Stimulated activated CD8-positive, alpha-beta memory T cell treated with anti-CD3 and anti-CD28 coated beads, Interleukin-15, amount 100 ng/mL, for 48 hours (primary cell): ENCODE measurements around the gene CFAP46.
A peak's percentile ranks its signal among the peaks of the same experiment; 100 is the strongest.
"Not testable (repeated sequence)": the region's sequence is repeated elsewhere in the genome, so short reads cannot be mapped to it uniquely, and the experiment has no call there.

ENCODE experiments used
- DNase-seq, 2 donors: peaks; one replicate each; pipeline ENCODE4 v3.0.0-alpha.2; 2020; ENCODE audit warnings: low read depth in 2 of 2

The CFAP46 gene

DNA sequence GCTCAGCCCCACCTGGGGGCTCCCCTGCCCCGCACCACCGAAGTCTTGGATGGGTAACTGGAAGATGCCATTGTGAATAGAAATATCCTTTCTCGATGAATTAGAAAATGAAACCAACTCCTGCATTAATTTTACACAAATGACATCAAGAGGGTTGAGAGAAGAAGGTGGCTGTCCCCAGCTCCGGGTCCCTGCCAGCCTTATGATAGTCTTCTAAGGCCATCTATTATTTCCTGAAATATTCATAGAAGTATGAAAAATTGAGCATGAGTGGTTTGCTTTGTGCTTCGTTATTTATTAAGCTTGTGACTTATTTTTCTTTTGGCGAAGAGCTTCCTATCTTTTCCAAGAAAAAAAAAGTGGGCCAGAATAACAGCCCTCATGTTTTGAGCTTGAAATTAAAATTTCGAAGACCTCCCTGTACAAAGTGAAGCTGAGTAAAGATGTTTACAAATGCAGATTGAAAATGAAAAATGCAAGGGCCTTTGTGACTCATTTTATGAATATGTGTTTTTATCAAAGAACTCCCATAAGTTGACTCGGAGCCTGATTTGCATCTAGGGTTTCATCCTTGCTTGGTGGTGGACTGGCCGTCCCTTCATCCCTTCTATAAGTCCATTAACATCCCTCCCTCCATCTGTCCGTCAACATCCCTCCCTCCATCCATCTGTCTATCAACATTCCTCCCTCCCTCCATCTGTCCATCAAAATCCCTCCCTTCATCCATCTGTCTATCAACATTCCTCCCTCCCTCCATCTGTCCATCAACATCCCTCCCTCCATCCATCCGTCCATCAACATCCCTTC, 20.5 kb upstream of the CFAP46 start:
- DNase-seq, result no peak

DNA sequence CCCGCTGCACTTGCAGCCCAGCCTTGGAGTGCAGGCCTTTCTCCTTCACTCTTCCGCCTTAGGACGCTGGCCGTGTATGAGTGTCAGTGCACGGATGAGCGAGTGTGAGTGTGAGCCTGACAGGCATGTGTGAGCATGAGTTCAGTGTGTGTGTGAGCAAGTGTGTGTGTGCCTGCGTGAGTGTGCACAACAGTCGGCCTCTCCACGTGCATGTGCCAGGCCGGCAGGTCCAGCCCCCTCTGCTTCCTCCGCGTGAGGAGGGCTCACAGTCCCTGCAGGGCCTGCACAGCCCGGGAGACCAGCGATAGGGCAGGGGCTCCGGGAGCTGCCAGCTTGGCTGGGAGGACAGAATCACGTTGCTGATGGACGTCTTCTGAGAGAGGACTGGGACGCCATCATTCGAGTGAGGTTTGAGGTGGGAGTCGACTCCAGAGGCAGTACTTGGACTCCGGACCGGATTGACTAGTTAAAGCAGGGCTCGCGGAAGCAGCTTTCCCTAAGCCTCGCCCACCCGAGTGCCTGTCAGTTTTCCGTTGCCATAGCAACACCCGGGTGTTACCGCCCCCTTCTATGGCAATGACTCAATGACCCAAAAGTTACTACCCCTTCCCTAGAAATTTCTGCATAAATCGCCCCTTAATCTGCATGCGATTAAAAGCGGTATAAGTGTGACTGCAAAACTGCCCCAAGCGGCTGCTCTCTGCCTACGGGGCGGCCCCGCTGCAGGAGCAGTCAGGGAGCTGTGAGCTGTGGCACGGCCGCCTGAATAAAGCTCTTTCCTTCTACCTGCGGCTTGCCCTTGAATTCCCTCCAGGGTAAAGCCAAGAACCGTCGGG, 19.6 kb upstream of the CFAP46 start:
- peak; percentile 65 to 73 for DNase-seq

DNA sequence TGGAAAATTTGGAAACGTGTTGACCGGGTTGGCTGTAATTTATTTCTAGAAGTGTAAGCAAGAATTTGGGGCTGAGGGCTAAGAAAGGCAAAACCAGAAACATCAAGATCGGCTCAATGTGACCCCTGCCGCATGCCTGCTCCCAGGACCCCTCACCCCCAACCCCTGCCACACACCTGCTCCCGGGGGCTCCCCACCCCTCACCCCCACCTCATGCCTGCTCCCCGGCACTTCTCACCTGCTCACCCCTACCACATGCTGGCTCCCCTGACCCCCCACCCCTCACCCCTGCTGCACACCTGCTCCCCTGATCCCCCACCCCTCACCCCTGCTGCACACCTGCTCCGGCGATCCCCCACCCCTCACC, 19.0 kb upstream of the CFAP46 start:
- no peak for DNase-seq

DNA sequence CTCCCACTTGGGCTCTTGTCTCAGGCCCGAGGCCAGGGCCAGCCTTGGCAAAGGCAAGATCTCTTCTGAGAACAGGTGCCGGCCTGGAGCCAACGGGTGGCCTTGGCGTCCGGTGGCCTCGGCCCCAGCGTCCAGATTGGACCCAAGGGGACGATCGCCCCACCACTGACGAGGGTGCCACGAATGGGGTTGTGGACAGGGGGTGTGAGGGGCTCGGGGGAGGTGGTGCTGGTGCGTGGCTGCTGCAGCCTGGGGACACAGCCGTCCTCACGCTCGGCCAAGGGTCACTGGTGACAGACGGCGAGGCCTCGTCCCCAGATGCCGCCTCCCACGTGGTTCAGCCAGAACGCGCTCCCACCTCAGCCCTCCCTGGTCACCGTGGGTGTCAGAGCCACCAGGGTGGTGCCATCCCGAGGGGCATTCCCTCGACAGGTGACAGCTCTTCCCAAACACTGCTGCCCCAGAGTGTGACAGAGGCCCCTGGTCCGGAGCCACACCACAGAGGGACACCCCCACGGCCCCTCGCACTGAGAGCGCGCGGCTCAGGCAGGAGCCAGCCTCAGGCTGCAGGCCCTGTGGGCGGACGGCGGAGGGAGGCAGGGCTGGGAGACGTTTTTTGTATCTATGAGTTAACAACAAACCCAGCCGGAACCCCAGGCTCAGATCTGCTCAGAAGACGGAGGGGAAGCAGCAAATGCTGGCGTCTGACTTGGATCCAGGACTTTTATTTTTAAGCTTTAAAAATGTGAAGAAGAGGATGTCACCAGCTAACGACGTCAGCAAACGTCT, 18.5 kb upstream of the CFAP46 start:
- no peak for DNase-seq

DNA sequence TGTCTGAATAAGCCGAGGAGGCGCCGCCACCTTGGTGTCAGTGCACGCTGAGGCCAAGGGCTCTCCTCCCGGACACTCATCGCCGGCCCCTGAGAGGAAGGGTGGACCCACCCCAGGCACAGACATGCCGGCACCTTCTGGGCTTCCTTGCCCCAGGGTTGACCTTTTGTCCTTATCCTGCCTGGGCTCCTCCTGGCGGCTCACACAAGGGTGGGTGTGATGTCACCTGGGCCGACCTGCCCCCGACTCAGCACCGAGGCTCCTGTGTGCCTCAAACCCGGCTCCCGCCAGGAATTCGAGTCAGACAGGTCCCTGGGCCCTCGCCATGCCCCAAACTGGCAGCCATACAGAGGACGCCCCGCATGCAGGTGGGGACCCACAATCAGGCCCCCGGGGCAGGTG, 17.7 kb upstream of the CFAP46 start:
- DNase-seq, result no peak

DNA sequence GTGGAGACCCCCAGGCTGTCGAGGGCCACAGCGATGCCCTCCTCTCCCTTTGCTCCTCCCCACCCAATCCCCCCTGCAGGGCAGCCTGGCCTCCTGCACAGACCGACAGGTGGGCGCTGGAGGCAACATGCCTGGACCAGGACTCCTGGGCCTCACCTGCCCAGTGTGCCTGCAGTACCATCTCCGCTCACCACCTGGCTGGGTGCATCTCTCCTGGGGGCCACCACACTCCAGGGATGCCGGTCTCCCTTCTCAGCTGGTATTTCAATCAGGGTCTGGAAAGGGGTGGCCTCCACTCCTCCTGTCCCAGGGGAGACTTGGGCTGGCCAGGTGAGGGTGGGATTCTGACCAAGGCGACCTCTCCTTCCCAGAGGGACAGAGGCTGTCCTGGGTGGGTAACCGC, 17.2 kb upstream of the CFAP46 start:
- DNase-seq, result no peak

DNA sequence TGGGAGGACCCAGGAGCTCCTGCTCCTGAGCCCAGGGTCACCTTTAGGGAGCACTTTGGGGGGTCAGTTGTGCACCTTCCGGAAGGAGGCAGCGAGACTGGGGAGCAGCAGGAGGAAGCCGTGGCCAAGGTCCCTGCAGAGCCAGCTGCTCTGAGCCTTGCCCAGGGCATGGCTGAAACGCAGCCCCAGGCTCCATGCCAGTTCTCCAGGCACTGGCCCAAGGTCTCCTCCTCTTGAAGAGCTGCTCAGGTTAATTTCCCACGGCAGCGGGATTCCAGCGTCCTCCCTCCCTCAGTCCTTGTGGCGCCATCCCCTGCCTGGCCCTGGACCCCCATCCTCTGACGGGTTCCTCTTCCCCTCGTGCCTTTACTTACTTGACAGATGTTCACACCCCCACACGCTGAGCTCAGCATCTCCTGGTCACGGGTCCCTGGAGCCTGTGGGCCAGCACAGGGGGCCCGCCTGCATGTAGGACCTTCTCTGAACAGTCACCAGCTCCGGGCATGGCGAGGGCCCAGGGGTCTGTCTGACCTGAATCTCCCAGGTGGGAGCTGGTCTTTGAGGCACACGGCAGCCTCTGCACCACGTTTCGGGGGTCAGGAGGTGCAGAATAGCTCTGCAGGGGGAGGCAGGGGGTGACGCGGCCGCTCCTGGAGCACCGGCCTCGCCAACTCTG, 16.7 kb upstream of the CFAP46 start:
- no peak for DNase-seq

DNA sequence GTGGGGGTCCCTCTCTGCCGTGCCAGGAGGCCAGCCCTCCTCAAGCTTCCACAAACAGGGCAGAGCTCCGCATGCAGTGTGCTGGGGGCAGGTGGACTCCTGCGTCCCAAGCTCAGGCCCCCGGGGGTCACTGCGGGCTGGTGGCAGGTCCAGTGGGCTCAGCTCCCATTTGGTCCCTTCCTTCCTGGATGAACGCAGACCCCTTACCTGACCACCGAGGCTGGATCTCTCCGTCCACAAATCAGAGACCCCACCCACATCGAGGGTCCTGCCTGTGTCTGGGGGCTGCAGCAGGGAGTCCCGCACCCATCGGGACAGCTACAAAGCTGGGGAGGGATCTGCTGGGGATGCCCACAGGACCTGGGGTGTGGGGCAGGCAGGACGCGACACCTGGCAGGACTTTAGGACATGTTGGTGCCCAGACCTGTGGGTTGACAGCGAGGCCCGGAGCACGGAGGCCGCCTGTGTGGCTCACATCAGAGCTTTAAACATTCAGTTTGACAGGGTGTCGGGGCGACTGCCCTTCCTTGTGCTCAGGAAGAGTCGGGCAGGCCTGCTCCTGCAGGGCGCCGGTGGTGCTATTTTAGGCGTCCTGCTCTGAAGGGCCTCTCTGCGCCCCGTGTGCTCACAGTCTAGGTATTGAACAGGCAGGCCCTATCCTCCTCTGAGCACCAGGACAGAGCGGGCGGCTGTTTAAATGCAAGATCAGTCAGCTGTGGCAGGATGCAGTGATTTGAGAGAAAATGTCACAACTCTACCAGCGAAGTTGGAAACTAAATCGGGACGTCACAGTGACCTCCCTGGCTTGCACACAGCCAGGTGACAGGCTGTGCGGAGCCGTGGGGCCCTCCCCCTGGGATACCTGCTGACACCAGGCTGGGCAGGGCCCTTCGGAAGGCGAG, 15.9 kb upstream of the CFAP46 start:
- DNase-seq, result no peak

DNA sequence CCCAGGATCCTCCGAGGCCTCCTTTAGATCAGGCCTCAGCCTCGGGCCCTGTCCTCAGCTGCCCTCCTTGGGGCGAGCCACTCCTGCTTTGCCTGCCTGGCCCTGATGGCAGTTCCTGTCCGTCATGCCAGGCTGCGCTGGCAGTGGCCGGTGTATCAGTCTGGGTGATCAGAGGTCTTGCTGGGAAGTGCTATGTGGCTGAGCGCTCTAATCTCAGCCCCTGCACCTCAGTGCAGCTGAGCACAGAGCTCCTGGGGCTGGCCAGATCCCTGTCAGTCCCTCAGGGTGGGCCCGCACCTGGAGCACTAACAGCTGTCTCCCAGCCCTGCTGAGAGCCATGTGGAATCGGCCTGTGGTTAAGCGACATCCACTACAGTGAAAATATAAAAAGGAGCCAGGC, 14.8 kb upstream of the CFAP46 start:
- no peak for DNase-seq

DNA sequence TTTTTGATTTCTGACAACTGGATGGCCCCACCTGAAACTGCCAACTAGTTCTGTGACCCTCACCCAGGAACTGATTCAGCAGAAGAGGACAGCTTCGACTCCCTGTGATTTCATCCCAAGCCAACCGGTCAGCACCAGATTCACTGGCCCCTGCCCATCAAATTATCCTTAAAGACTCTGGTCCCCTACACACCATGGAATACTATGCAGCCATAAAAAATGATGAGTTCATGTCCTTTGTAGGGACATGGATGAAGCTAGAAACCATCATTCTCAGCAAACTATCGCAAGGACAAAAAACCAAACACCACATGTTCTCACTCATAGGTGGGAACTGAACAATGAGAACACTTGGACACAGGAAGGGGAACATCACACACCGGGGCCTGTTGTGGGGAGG, 13.9 kb upstream of the CFAP46 start:
- DNase-seq, result not testable (repeated sequence)

DNA sequence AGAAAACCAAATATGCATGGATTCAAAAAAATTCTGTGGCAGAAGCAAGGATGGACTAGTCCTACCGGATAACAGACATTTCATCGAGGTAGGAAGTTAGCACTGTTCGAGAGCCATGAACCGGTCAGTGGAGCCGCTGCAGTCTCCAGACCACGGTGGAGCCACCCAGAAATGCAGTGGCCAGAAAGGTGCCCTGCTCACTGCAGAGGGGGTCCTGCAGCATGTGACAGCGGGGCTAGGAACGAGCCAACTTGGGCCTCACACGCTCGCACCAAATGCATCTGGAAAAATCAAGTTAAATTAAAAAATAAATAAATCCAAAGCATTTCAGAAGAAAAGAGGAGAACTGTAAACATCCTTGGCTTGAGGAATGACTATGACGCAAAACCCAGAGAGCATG, 13.1 kb upstream of the CFAP46 start:
- no peak for DNase-seq

DNA sequence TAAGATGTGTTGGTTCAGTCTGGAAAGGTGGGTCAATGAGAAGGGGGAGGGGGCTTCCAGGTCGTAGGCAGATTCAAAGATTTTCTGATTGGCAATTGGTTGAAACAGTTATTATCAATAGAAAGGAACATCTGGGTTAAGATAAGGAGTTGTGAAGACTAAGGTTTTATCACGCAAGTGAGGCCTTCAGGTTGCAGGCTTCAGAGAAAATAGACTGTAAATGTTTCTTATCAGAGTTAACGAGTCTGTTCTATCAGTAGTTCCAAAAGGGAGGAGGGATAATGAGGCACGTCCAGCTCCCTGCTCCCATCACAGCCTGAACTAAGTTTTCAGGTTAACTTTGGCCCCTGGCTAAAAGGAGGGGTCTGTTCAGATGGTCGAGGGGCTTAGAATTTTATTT, 11.1 kb upstream of the CFAP46 start:
- no peak for DNase-seq

DNA sequence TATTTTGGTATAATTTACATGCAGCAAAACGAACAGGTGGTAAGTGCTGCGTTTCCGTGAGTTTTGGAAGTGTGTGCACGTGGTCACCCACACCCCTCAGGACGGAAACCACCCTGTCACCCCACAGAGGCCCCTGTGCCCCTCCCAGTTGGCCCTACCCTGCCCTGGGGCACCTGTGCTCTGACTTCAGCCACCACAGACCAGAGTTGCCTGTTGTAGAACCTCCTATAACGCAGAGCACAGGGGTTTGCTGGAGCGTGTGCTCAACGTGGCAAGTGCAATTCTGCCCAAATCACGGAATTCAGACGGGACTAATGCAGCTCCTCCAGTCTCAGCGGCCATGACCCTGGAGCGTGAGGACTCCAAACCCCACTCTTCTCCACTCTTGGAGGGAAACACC, 9.6 kb upstream of the CFAP46 start:
- DNase-seq, result no peak

DNA sequence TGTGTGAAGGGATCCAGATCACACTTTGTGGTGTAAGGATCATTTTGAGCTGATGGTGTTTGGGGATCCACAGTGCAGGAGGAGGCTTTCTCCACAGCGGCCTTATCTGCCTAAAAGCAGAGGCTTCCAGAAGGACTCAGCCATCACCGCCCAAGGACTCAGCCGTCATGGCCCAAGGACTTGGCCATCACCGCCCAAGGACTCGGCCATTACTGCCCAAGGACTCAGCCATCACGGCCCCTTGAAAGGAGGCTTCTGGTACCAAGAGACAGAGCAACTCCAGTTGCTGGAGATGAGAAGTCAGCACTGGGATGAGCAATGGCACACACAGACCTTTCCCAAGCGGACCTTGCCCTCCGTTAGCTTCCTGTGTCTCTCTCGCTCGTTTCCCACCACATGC, 6.0 kb upstream of the CFAP46 start:
- no peak for DNase-seq

DNA sequence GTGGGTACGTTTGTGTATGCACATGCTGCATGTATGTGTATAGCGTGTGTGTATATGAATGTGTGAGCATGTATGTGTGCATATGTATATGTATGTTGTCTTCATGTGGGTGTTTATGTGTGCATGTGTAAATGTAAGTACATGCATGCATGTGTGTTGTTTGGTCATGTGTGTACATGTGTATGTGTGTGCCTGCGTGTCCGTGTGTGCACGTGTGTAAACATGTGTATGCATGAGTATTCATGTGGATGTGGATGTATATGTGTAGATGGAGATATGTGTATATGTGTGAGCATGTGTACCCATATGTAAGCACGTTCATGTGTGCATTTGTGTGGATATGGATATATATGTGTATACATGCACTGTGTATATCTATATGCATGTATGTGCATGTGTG, 5.5 kb upstream of the CFAP46 start:
- DNase-seq, result no peak

DNA sequence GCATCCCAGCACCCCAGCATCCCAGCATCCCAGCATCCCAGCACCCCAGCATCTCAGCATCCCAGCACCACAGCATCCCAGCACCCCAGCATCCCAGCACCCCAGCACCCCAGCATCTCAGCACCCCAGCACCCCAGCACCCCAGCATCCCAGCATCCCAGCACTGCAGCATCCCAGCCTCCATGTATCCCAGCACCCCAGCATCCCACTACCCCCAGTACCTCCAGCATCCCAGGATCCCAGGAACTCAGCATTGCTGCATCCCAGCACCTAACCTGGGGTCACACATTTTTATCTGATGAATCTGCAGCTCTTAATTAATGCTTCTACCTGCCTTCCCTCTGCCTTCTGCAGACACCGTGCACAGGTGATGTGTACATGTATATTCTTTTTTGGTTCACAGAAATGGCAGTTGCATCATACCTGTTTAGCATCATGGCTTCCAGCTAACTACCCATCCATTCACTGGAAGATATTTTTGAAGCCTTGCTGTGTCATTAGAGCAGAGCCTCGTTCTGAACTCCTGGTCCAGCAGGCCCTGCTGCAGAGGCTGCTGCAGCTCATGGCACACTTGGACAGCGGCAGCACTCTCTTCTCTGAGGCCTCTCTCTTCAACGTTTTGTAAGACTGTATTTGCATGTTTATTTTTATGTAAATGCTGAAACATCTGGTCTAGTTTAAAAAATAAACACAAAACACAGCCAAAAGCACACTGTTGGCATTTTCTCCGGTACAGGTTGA, 4.6 kb upstream of the CFAP46 start:
- no peak for DNase-seq

DNA sequence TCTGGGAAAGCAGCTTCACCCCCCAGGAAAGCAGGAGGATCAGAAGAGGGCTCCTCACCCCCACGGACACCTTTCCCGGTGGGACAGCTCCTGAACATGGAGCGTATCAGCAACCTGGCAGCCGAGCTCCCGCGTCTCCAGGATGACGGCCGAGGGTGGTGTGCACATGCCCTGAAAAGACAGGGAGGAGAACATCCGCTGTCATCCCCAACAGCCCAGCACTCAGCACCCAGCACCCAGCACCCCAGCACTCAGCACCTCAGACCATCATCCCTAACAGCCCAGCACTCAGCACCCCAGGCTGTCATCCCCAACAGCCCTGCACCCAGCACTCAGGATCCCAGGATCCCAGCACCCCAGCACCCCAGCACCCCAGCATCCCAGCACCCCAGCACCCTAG, 3.9 kb upstream of the CFAP46 start:
- no peak for DNase-seq

DNA sequence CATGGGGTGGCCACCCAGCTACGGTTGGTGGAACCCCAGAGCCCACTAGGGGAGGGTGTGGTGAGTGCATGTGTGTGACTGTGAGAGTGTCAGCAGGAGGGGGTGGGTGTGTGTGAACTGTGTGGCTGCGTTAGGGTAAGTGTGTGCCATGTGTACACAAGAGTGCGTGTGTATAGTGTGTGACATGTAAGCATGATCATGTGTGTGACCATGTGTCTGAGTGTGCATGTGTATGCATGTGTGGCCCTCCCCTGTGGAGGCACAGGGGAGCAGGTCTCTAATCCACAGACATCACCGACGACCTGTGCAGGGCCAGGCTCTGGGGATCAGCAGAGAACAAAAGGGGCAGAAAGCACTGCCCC, 3.5 kb upstream of the CFAP46 start:
- no peak for DNase-seq

DNA sequence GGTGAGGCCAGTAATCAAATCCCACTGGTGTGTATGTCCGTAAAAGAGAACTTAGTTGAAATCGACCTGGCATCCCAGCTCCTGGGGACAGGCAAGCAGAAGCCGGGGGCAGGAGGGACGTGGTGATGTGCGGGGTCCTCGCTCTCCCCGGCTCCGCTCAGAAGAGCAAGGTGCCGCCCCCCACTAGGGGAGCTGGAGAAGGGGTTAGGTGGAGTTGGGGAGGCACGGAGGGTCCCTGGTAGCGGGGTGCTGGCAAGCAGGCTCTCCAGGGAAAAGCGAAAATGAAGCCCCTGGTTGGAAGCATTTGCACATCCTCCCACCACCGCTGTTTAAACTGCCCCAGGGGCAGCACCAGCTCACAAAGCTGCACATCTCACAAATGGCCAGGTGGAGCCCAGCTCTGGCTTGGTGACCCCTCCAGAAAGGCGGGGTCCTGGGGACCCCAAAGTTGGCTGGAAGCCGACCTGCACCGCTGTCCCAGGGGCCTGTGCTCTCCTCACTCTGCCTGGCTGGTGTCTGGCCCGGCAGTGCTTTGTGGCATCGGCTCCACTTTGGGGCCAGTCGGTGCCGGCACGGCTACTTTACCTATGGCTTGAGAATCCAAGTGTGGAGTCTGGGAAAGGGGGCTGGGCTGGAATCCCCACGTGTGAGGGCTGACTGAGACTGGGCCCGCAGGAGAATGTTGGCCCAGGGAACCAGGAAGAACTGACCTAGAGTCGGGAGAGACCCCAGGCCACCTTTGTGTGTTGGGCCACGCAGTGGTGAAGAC, 2.9 kb upstream of the CFAP46 start:
- no peak for DNase-seq

DNA sequence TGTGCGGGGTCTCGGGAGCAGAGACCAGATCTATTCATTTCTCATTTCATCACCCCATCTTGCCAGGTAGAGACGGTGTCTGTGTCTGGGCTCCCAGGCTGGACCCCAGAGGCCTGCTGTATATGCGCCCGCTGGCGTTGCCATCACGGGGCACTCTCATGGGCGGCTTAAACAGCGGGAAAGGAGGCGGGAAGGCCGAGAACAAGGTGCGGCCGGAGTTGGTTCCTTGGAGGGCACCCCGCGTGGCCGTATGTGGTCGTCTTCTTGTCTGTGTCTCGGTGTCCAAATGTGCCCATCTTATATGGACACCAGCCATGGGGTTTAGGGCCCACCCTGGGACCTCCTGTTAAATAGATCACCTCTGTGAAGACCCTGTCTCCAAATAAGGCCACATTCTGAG, 2.1 kb upstream of the CFAP46 start:
- DNase-seq, result no peak
